Peyer's patch (tissue), 4 donors: ENCODE results near the gene RHOT1. TPM values are rescaled to one million over a fixed set of nuclear protein-coding genes. Genes with fewer than 3 reads are reported as not detected.
A peak's percentile ranks its signal among the peaks of the same experiment; 100 is the strongest.
"Not testable (repeated sequence)": the region's sequence is repeated elsewhere in the genome, so short reads cannot be mapped to it uniquely, and the experiment has no call there.

Experiments
- DNase-seq, 3 donors: peaks; one replicate each; pipeline ENCODE4 v3.0.0-alpha.2; 2017 to 2019
- H3K27ac ChIP-seq, 4 donors: fragments of 200-600 bp; sonication (generic); one replicate each; pipeline ENCODE4 v1.5.1; 2016 to 2019
- H3K27me3 ChIP-seq, 2 donors: fragments of 200-600 bp; sonication (generic); one replicate each; pipeline ENCODE4 v1.5.1; 2019
- H3K36me3 ChIP-seq, 3 donors: fragments of 200-600 bp; sonication (generic); one replicate each; pipeline ENCODE4 v1.5.1; 2016 to 2019
- H3K4me1 ChIP-seq, 4 donors: fragments of 200-600 bp; sonication (generic); one replicate each; pipeline ENCODE4 v1.5.1; 2016 to 2019
- H3K4me3 ChIP-seq, 4 donors: fragments of 200-600 bp; sonication (generic); 1 replicate in 3 of 4; 2 replicates in 1 of 4; pipeline ENCODE4 v1.5.1; 2016 to 2019; ENCODE audit warnings: mild to moderate bottlenecking in 1 of 4
- H3K9me3 ChIP-seq, 4 donors: fragments of 200-600 bp; sonication (generic); one replicate each; pipeline ENCODE4 v1.5.1; 2016 to 2019; ENCODE audit warnings: mild to moderate bottlenecking in 1 of 4
- POLR2A ChIP-seq, 2 donors: fragments of 450-650 bp; IDR thresholded peaks; one replicate each; pipeline ENCODE4 v1.5.1; 2017; ENCODE audit warnings: antibody characterized with exemption in 2 of 2, mild to moderate bottlenecking in 2 of 2, moderate library complexity in 2 of 2
- total RNA-seq, 4 donors: library from RNA; depleted of rRNA; stranded (reverse); fragments of >200 nt; gene quantifications; one replicate each; pipeline ENCODE4 v1.1.0, GENCODE V29; 2016
- TF ChIP-seq, protein P1 (sequence below), 6 experiments: fragments of 450-650 bp in 4 of 6; fragments of 200-600 bp in 2 of 6; sonication (generic) in 1 of 6; IDR thresholded peaks; one replicate each; pipeline ENCODE4 v1.5.1; 2017 to 2019; ENCODE audit warnings: antibody characterized with exemption in 6 of 6, mild to moderate bottlenecking in 3 of 6, moderate library complexity in 1 of 6

RHOT1 gene
- total RNA-seq, 4 donors from 2014 or later = 31.4 to 54.9 (median 47.7) TPM

DNA sequence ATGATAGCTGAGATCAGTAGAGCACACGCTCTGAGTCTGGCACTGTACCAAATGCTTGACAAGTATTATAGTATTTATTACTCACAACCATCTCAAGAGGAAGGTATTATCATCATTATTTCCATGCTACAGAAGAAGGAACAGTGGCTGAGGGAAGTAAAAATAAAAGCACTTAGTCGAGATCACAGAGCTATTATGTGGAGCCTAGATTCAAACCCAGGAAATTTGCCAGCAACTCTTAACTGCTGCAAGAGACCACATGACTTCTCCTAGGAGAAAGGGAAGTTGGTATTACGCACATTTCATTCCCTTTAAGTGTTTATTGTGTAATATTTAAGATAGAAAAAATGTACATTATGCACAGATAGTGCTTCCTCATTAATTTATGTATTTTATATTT lies 1.0 kb upstream of the RHOT1 start:
- TF ChIP-seq POLR2A (IDR thresholded peaks at IDR 0.05) = no peak
- TF ChIP-seq, protein P1, sequence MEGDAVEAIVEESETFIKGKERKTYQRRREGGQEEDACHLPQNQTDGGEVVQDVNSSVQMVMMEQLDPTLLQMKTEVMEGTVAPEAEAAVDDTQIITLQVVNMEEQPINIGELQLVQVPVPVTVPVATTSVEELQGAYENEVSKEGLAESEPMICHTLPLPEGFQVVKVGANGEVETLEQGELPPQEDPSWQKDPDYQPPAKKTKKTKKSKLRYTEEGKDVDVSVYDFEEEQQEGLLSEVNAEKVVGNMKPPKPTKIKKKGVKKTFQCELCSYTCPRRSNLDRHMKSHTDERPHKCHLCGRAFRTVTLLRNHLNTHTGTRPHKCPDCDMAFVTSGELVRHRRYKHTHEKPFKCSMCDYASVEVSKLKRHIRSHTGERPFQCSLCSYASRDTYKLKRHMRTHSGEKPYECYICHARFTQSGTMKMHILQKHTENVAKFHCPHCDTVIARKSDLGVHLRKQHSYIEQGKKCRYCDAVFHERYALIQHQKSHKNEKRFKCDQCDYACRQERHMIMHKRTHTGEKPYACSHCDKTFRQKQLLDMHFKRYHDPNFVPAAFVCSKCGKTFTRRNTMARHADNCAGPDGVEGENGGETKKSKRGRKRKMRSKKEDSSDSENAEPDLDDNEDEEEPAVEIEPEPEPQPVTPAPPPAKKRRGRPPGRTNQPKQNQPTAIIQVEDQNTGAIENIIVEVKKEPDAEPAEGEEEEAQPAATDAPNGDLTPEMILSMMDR (IDR thresholded peaks at IDR 0.05) = no peak
- H3K4me1 ChIP-seq = peaks cover 0 to 25% (median 6%) of the 10 kb centered on the region in 4 donors
- DNase-seq = peak in 1 of 3 donors; percentile 42
- no peaks in the 10 kb centered on the region for H3K9me3 ChIP-seq
- H3K36me3 ChIP-seq = peaks cover 0 to 4% (median 0%) of the 10 kb centered on the region in 3 donors
- peak overlapping the region; percentile 83 to 98 (median 88) for H3K27ac ChIP-seq
- H3K27me3 ChIP-seq = no peaks in the 10 kb centered on the region
- H3K4me3 ChIP-seq = peak overlapping the region in 3 of 4 donors; percentile 88 to 99 (median 92)

DNA sequence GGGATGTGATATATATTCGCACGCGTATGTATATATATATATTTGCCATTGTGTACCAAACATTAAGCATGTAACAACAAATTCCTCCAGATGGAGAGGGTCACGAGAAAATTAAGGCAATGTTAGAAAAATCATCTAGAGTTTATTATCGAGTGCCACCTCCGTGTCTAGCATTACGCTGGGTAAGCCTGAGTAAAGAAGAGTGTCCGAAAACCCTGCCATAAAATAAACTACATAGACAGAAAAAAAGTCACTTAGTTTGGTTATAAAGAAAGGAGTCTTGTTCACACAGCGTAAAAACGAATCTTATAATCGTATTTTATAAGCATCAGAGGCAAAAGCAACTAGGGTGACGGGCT lies 644 bp upstream of the RHOT1 start:
- H3K36me3 ChIP-seq = peaks cover 0 to 4% (median 0%) of the 10 kb centered on the region in 3 donors
- H3K9me3 ChIP-seq = no peaks in the 10 kb centered on the region
- H3K27ac ChIP-seq = peak overlapping the region; percentile 83 to 98 (median 88)
- peak overlapping the region; percentile 86 to 99 (median 90) for H3K4me3 ChIP-seq
- no peak for DNase-seq
- no peak for TF ChIP-seq POLR2A (IDR thresholded peaks at IDR 0.05)
- TF ChIP-seq, protein P1 (IDR thresholded peaks at IDR 0.05) = no peak
- no peaks in the 10 kb centered on the region for H3K27me3 ChIP-seq
- H3K4me1 ChIP-seq = peaks cover 0 to 25% (median 6%) of the 10 kb centered on the region in 4 donors

DNA sequence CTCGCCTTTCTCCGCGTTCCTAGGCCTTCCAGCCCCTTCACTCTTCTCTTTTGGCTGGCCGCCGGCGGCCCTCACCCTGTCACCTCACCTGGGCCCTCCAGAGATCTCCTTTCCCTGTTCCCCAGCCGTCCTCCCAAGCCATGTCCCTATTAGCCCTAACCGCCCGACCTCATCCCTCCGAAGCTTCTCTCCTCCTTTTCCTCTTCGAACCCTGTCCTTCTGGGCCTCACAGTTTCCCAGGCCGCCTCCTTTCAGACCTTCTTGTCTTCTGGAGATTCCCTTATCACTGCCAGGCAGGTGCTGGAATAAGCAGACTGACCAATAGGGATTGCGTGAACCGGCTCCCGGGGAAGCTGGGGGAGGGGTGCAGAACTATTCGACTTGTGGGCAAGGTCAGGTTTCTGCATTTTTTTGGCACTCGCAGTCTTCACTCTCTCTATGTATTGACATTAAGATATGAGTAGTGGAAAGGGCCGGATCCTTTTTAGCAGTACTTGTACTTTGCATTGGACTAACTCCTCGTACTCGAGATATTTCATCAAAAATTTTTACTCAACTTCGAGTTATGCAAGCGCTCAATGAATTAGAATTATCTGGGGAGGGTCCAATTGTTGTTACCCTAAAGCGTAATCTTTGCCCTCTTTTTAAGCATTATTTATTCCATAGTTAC lies 690 bp downstream of the RHOT1 start:
- Histone ChIP-seq H3K27me3 (no peaks in the 10 kb centered on the region), H3K4me1 (peaks cover 0 to 25% (median 6%) of the 10 kb centered on the region in 4 donors), H3K27ac (peak overlapping the region; percentile 83 to 98 (median 88)), H3K36me3 (peaks cover 0 to 4% (median 0%) of the 10 kb centered on the region in 3 donors), H3K4me3 (peak overlapping the region; percentile 86 to 99 (median 90)), H3K9me3 (no peaks in the 10 kb centered on the region)
- TF ChIP-seq POLR2A (IDR thresholded peaks at IDR 0.05) = peak; percentile 20 to 23
- TF ChIP-seq, protein P1 (IDR thresholded peaks at IDR 0.05) = no peak
- DNase-seq = peak; percentile 31 to 75 (median 68)

DNA sequence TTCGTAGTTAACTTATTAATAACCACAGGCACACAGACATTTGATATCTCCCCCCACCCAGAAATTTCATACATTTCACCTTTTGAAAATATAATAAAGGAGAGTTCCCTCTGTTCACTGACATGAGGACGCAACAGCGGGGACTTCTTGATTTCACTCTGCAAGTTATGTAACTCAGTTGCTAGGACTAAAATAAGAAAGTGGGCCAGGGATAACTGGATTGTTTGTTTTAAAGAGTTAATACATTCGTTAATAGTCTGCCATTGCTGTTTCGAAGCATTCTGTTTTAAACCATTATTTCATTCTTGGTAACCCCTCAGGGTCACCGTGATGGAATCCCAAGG lies 1.2 kb downstream of the RHOT1 start:
- H3K27ac ChIP-seq = no peak overlapping the region
- H3K4me3 ChIP-seq = peak overlapping the region in 3 of 4 donors; percentile 88 to 99 (median 92)
- no peak for TF ChIP-seq POLR2A (IDR thresholded peaks at IDR 0.05)
- TF ChIP-seq, protein P1 (IDR thresholded peaks at IDR 0.05) = no peak
- H3K36me3 ChIP-seq = peaks cover 0 to 4% (median 0%) of the 10 kb centered on the region in 3 donors
- DNase-seq = no peak
- H3K4me1 ChIP-seq = peaks cover 0 to 24% (median 6%) of the 10 kb centered on the region in 4 donors
- no peaks in the 10 kb centered on the region for H3K27me3 ChIP-seq
- H3K9me3 ChIP-seq = no peaks in the 10 kb centered on the region

DNA sequence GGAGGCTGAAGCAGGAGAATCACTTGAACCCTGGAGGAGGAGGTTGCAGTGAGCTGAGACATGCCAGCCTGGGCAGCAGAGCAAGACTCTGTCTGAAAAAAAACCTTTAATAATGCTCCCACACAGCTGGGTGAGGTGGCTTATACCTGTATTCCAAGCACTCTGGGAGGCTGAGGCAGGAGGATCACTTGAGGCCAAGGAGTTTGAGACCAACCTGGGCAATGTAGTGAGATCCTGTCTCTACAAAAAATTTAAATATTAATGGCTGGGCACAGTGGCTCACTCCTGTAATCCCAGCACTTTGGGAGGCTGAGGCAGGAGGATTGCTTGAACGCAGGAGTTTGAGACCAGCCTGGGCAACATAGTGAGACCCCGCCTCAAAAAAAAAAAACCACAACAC lies 2.1 kb downstream of the RHOT1 start:
- not testable (repeated sequence) for H3K27me3 ChIP-seq, DNase-seq, H3K27ac ChIP-seq, H3K4me3 ChIP-seq, H3K36me3 ChIP-seq, H3K9me3 ChIP-seq
- peaks cover 0 to 21% (median 6%) of the 10 kb centered on the region in 4 donors for H3K4me1 ChIP-seq

DNA sequence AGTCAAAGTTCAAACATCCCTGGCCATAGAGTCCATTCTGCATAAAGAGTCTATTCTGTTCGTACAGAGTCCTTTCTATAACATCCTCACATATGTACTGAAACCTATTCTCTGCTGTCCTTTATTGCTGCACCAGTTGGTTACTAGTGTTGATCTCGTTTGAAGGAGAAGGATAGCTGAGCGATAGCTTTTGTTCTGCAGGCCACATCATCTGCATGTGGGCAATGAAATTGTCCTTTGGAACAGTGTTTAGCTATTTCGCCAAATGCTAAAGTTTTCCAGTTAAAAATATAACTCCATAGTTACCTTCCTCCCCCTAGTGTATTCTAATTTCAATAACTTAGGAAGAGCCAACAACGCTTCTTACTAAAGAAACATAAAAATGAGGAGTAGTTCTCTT lies 6.0 kb downstream of the RHOT1 start:
- no peak overlapping the region for H3K27ac ChIP-seq
- peaks cover 0 to 7% (median 0%) of the 10 kb centered on the region in 3 donors for H3K36me3 ChIP-seq
- H3K4me1 ChIP-seq = peaks cover 0 to 40% (median 4%) of the 10 kb centered on the region in 4 donors
- no peak for TF ChIP-seq POLR2A (IDR thresholded peaks at IDR 0.05)
- TF ChIP-seq, protein P1 (IDR thresholded peaks at IDR 0.05) = no peak
- H3K9me3 ChIP-seq = no peaks in the 10 kb centered on the region
- no peaks in the 10 kb centered on the region for H3K27me3 ChIP-seq
- DNase-seq = no peak
- H3K4me3 ChIP-seq = no peak overlapping the region
